ENCODE data around the gene FAM107B. TPM values are rescaled to one million over a fixed set of nuclear protein-coding genes. Genes with fewer than 3 reads are reported as not detected.

The FAM107B gene
- total and polyA plus RNA-seq, 2 of the 4 experiments (the other 2 are of a cell fraction), result 26.4 to 27.1 TPM

DNA sequence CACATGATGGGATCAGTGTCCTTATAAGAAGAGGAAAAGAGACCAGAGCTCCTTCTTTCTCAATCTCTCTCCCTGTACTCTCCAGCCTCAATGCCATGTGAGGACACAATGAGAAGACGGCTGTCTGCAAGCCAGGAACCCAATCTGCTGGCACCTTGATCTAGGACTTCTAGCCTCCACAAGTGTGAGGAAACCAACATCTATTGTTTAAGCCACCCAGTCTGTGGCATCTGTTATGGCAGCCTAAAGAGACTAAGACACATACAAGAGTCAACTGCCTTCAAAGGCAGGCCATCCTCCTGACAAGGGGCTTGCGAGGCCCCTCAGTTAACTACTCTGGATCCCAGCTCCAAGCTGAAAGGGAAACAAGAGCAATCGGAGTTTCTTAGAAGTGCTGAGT is 225.7 kb downstream of the FAM107B start:
- Histone ChIP-seq H2BK5ac (ENCODE audit: low read depth, low read length, poor library complexity, severe bottlenecking) (peak overlapping the region; percentile 18), H2BK15ac (ENCODE audit: low read depth, low read length) (no peak overlapping the region; the same call in 2 of the 3 replicates), H2AK5ac (ENCODE audit: low read depth, low read length) (no peak overlapping the region; the same call in none of the 2 replicates), H3K23ac (ENCODE audit: low read depth, low read length) (no peak overlapping the region), H4K20me1 (ENCODE audit: insufficient read depth, low read length) (peaks cover 55% of the 10 kb centered on the region), H3K27me3 (ENCODE audit: control insufficient read depth, insufficient read depth, low read length) (no peaks in the 10 kb centered on the region), H3K9me3 (ENCODE audit: control insufficient read depth, insufficient read depth, low read length) (no peaks in the 10 kb centered on the region), H3K18ac (ENCODE audit: low read depth, low read length) (peak overlapping the region; percentile 22; the same call in 1 of the 2 replicates), H4K5ac (ENCODE audit: low read depth, low read length) (peak overlapping the region; percentile 48; the same call in 1 of the 2 replicates), H3K4me2 (ENCODE audit: low read depth, low read length) (no peak overlapping the region), H2BK120ac (ENCODE audit: low read depth, low read length) (no peak overlapping the region), H3K9ac (ENCODE audit: low read depth, low read length) (no peak overlapping the region), H3K9me1 (ENCODE audit: insufficient read depth, low read length) (peaks cover 38% of the 10 kb centered on the region), H2BK20ac (ENCODE audit: low read depth, low read length) (no peak overlapping the region), H2AFZ (replicated peaks; ENCODE audit: low read length, poor library complexity) (no peak overlapping the region), H3K4ac (ENCODE audit: low read depth, low read length) (no peak overlapping the region), H3K36me3 (ENCODE audit: control insufficient read depth, insufficient read depth, low read length) (peaks cover 15% of the 10 kb centered on the region), H4K91ac (ENCODE audit: insufficient read depth, low read depth, low read length) (0 out of 2 replicates have a peak overlapping the region, but pooled peaks have one; percentile 11), H3K79me1 (ENCODE audit: low read depth in 1 of 2, low read length in 2 of 2) (peaks cover 53 to 84% of the 10 kb centered on the region in 2 experiments), H4K8ac (ENCODE audit: low read depth in 2 of 2, low read length in 2 of 2) (0 out of 4 replicates have a peak overlapping the region, but pooled peaks of 1 of the 2 experiments have one; percentile 70), H3K4me3 (ENCODE audit: insufficient read depth, low read depth, low read length) (no peak overlapping the region), H2AK9ac (replicated peaks; ENCODE audit: low read depth, low read length, poor library complexity) (no peak overlapping the region), H3K4me1 (ENCODE audit: control insufficient read depth, insufficient read depth, low read length) (peaks cover 26% of the 10 kb centered on the region), H3K27ac (ENCODE audit: insufficient read depth, low read length) (no peak overlapping the region), H3K56ac (ENCODE audit: extremely low read depth, insufficient read depth, low read length) (no peak overlapping the region), H3K14ac (replicated peaks; ENCODE audit: low read depth, low read length) (0 out of 2 replicates have a peak overlapping the region, but pooled peaks have one; percentile 1)
- dilution Hi-C loops (cut with HindIII; ENCODE audit: low sequenced_read_pairs, unreplicated experiment) (no loop called here), intact Hi-C loops (cut with micrococcal nuclease) (loop anchor here (5.0 kb wide), 1 partner anchor 38 kb away; no protein-coding TSS in a partner anchor), in situ Hi-C loops (cut with MboI; ENCODE audit: low sequenced_read_pairs) (no loop called here)
- POLR2A ChIA-PET (ENCODE audit: unreplicated experiment), result no interaction called here
- no peak for DNase-seq
- TF ChIP-seq MAFK (IDR thresholded peaks at IDR 0.05; ENCODE audit: low read depth, low read length), result no peak
- no peak for TF ChIP-seq FOS (IDR thresholded peaks at IDR 0.05; ENCODE audit: low read depth, low read length)
- TF ChIP-seq POLR2A (IDR thresholded peaks at IDR 0.05; ENCODE audit: low read depth, low read length), result no peak
- no peak for TF ChIP-seq RAD21 (IDR thresholded peaks at IDR 0.05; ENCODE audit: low read length)
- no peak for TF ChIP-seq SMC3 (IDR thresholded peaks at IDR 0.05; ENCODE audit: low read depth, low read length)
- TF ChIP-seq CTCF (conservative IDR thresholded peaks at IDR 0.05; ENCODE audit: low read depth, low read length), result no peak
- no peak for TF ChIP-seq BHLHE40 (IDR thresholded peaks at IDR 0.05; ENCODE audit: low read depth, low read length)
- no peak for TF ChIP-seq MAZ (IDR thresholded peaks at IDR 0.05; ENCODE audit: borderline replicate concordance, low read depth, low read length)
- TF ChIP-seq, protein P1, sequence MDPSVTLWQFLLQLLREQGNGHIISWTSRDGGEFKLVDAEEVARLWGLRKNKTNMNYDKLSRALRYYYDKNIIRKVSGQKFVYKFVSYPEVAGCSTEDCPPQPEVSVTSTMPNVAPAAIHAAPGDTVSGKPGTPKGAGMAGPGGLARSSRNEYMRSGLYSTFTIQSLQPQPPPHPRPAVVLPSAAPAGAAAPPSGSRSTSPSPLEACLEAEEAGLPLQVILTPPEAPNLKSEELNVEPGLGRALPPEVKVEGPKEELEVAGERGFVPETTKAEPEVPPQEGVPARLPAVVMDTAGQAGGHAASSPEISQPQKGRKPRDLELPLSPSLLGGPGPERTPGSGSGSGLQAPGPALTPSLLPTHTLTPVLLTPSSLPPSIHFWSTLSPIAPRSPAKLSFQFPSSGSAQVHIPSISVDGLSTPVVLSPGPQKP (IDR thresholded peaks at IDR 0.05; ENCODE audit: borderline replicate concordance, low read depth, low read length), result no peak
- no peak for TF ChIP-seq RFX5 (IDR thresholded peaks at IDR 0.05; ENCODE audit: low read depth, low read length)
- no peak for TF ChIP-seq MXI1 (IDR thresholded peaks at IDR 0.05; ENCODE audit: borderline replicate concordance, low read depth, low read length)
- TF ChIP-seq, protein P2, sequence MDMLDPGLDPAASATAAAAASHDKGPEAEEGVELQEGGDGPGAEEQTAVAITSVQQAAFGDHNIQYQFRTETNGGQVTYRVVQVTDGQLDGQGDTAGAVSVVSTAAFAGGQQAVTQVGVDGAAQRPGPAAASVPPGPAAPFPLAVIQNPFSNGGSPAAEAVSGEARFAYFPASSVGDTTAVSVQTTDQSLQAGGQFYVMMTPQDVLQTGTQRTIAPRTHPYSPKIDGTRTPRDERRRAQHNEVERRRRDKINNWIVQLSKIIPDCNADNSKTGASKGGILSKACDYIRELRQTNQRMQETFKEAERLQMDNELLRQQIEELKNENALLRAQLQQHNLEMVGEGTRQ (IDR thresholded peaks at IDR 0.05; ENCODE audit: low read depth, low read length), result no peak
- TF ChIP-seq CEBPB (IDR thresholded peaks at IDR 0.05; ENCODE audit: low read depth, low read length), result no peak
- no peak for TF ChIP-seq CHD1 (IDR thresholded peaks at IDR 0.05; ENCODE audit: low read depth, low read length)
- TF ChIP-seq NFE2L2 (IDR thresholded peaks at IDR 0.05; ENCODE audit: low read depth, low read length), result no peak
- TF ChIP-seq RCOR1 (IDR thresholded peaks at IDR 0.05; ENCODE audit: insufficient replicate concordance, low read length), result no peak
- CTCF ChIA-PET, result interaction anchor here (2.0 kb wide), 1 partner anchor 12 kb away, joined by 8 read pairs; no protein-coding TSS in a partner anchor
- no TSS peak for BruUV-seq (replicated peaks)
- no CpG with 5 or more reads among the region's 3 CpGs for WGBS, 2 experiments (ENCODE audit: extremely low coverage in 2 of 2, insufficient read length in 1 of 2)
- no peak for ATAC-seq (ENCODE audit: low read depth)

Data from IMR-90 (cell line).